GM21576 (cell line): ENCODE results near the gene TCF12.

Experiments used
- ATAC-seq: cut with Tn5 transposase; IDR thresholded peaks from one replicate; pipeline ENCODE4 v1.9.1; 2021; ENCODE audit warnings: mild to moderate bottlenecking, moderate library complexity; ENCODE audit not compliant: unreplicated experiment

TCF12 gene

DNA sequence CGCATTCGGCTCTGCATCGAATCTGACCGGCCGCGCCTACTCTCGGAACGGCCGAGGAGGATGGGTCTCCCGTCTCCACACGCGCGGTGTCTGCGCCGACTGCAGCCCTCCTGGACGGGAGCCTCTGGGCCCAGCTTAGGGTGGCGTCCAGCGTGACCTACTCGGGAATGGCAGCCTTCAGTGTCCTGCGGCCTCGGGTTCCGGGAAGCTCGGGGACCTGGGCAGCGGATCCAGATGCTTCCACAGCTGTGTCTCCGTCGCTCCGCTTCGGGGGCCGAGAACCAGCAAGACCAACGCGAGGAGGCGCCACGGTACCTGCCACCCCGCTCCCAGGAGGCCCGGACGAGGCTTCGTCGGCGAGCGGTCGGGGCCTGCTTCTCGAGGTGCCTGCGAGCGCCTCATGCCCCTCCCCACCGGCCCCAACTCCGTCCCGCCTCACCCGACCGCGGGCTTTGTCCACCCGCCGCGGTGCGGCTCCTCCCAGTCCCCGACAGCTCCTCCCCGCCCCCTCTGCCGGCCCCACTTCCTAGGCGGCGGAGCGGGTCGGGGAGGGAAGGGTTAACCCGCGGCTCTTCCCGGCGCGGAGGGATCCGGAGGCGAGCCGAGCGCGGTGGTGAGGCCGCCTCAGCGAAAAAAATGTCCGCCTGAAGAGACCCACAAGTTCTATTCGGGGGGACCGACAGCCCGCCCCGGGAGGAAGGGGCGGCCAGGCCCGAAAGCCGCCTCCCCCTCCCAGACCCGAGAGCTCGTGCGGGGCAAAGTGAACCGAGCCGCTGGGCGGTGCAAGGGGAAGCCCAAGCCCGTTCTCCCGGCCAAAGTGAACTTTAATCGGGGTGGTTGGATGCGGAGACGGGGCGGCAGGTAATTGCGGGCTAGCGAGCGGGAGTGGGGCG lies at the start of gene TCF12:
Gene TCF12, plus strand, starts transcription at position 599 of the 893 bp plus-strand sequence. CDS start 1,270 bp downstream, outside the sequence.
- ATAC-seq: peak; percentile 63

DNA sequence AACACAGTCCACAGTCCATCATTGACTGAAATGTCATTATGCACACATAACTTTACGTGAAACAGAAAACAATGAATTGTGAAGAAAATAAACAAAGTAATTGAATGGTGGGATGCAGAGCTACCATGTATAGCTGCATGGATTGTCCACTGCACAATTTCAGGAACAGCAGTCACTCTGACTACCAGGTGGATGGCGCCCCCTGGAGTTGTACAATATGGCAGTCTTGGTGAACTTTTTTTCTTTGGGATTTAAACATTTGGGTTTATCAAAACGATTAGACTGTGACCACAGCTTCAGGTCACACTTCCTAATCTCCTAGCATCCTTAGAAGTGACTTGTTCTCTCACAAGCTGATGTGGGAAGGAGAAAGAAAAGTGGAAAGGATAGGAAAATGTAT lies 48.9 kb upstream of the TCF12 start:
- no peak for ATAC-seq

DNA sequence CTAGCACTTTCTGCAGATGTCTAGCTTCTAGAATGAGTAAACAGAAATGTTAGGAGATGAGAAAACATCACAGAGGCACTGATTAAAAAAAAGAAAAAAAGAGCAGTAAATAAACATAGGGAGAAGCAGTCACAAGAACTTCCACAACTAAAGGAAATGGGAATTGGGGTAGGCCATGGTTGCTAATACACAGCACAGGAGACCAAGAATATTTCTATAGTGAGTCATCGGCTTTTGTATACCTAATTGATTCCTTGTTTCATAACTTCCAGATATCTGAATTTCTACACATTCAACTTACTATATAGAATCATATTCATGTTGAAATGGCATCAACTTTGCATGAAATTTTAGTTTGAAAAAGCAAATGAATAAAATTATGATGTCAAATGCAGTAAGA lies 47.3 kb upstream of the TCF12 start:
- no peak for ATAC-seq

- no peak for ATAC-seq
Measured at GRCh38 chr15:56871867-56872266, 46.6 kb upstream of the TCF12 start.

- ATAC-seq: no peak
Measured at GRCh38 chr15:56877255-56877970, 41.0 kb upstream of the TCF12 start.

DNA sequence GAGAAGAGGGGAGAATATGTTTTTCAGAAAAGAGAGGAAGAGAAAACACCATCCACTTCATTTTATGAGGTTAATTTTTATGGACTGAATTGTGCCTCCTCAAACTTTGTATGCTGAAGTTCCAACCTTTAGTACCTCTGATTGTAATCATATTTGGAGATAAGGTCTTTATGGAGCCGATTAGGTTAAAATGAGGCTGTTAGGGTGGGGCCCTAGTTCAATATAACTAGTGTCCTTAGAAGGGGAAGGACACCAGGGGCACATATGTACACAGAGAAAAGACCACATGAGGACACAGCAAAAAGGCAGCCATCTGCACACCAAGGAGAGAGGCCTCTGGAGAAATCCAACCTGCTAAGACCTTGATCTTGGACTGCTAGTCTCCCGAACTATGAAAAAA lies 38.9 kb upstream of the TCF12 start:
- no peak for ATAC-seq

- no peak for ATAC-seq
Measured at GRCh38 chr15:56883088-56883487, 35.4 kb upstream of the TCF12 start.

DNA sequence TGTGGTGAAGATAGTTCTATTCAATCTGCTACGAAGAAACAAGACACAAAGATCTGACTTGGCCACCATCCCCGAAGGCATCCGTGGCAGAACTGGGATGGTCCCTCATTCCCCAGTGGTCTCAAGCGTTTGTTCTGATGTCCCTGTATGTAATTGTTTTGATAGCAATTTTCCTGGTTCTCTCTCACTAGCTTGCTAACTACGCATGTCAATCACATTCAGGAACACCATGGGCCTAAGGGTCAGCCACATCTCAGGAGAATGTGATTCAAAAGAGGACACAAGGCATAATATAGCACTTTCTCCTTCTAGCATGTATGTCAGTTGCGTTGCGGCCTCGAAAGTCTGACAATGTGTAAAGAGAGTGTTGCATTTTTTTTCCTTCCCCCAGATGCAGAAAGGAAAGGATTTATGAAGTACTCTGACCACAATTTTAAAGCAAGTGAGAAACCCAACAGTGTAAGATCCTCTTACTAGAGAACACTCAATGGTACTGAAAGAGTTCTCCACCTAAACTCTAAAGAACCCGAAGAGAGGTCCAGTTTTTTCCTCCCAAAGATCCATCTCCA lies 32.0 kb upstream of the TCF12 start:
- no peak for ATAC-seq

DNA sequence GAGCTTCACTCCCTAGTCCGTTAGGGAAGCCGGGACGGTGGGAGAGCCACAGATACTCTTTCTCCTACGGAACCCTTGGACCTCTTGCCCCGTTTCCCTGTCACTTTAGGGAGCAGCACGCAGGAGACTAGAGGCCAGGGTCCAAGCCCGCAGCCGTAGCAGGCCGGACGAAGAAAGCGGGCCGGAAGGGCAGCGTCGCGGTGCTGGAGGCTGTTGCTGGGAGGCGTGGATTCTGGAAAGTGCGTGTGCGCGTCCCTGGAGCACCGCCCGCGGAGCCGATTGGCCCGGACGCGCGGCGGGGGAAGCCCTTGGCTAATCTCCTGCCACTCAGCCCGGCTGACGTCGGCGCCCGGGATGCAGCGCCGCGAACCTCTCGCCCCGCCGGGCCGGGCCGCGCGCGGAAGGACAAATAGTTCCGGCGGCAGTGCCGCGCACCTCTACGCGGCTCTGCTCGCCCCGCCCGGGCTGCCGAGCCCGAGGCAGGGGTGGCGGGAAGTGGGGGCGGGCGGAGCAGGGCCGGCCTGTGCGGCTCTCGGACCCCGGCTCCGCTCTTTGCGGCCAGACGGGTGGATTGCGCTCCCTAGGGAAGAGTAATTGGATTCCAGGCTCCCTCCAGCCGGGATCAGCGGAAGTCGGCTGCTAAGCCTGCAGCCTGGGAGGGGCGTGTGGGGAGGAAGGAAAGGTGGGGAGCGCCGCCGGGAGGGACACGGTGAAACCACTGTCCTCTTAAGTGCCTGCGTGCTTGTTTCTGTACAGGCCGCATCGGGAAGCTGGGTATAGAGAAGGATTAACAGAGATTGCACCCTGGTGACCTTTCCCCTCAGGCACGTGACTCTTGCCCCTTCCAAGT lies 31.3 kb upstream of the TCF12 start:
- ATAC-seq: peak; percentile 86

DNA sequence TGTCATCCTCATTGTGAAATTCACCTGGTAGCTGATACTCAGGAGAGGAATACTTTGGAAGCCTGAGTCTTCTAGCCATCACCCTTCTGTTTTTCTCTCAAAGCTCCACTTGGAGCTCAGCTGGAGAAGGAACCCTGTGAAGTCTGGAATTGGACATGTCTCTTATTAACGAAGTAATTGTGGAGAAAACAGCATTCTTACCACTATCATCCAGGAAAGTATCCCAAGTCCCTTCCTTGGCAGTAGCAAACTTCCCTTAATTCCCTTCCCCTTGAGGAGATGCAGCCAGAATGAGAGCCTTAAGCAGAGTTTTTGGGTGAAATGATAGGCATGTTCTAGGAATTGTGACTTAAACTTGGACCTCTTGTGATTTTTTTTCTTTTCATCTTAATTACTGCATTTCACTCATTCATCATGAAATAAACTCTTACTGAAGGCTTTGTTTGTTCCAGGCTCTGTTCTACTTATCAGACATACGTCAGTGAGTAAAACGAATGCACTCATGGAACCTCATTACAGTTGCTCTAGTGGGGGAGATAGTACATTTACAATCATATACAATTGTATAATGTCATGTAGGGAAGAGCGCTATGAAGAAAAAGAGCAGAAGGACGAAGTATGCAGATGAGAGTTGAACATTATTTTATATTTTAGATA lies 30.5 kb upstream of the TCF12 start:
- ATAC-seq: no peak

DNA sequence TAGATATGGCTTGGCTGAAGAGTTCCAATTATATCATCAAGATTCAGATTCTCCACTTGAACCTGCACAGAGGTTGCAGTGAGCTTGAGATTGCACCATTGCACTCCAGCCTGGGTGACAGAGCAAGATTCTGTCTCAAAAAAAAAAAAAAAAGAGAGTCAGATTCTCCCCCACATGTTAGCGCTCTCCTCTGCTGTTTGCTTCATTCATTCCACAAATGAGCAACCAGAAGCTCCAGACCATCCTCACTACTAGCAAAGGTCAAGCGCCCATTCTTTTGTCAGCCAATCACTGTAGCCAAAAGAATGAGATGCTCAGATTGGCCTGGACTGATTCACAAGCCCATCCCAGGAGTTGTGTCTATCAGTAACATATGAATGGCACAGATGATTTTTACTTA lies 28.4 kb upstream of the TCF12 start:
- no peak for ATAC-seq

GRCh38 chr15:56891852-56892440 lies 26.5 kb upstream of the TCF12 start:
- no peak for ATAC-seq

DNA sequence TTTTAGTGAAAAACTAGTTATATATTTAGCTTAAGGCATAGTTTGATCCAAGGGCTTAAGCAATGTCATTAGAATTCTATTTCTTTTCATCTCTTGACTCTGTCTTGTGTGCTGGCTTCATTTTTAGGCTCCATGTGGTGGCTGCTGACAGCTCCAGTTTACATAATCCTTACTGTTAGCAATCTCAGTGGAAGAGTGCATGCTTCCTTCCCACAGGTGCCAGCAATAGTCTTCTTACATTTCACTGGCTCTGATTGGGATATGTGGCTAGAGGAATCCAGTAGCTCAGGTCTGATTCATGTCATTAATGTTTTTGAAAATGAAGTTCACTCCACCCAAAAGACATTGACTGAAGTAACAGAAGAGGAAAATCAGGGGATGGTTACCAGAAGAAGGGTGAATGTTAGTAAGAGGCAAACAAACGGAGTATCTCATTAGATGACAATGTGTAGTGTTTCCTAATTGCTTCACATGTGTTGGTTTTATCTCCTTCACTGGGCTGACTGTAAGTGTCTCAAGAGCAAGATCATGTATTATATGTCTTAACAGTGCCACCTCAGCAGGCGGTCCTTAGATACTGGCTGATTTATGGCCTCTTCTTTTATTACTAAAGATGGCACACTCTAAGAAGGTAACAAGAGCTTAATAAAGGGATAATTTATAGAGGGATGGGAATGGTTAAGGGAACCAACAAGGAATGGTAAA lies 25.6 kb upstream of the TCF12 start:
- no peak for ATAC-seq

DNA sequence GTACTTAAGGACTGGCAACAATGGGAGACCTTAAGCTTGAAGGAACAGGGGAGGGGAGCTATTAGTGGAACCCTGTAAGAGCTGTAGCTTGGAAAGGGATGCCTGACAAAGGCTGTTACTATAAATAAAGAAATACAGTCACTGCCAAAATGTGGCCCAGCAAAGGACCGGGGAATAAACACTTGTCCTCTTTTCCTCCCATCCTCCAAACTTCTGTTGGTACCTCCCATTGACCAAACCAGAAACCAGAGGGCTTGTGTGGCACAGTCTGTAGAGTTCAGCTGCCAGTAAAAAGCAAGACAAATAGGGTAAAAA lies 25.1 kb upstream of the TCF12 start:
- ATAC-seq: no peak

- no peak for ATAC-seq
Measured at GRCh38 chr15:56894601-56895000, 23.8 kb upstream of the TCF12 start.

- no peak for ATAC-seq
Measured at GRCh38 chr15:56901931-56902330, 16.5 kb upstream of the TCF12 start.

GRCh38 chr15:56906766-56907165 lies 11.7 kb upstream of the TCF12 start:
- ATAC-seq: no peak

GRCh38 chr15:56910801-56911200 lies 7.6 kb upstream of the TCF12 start:
- ATAC-seq: no peak

DNA sequence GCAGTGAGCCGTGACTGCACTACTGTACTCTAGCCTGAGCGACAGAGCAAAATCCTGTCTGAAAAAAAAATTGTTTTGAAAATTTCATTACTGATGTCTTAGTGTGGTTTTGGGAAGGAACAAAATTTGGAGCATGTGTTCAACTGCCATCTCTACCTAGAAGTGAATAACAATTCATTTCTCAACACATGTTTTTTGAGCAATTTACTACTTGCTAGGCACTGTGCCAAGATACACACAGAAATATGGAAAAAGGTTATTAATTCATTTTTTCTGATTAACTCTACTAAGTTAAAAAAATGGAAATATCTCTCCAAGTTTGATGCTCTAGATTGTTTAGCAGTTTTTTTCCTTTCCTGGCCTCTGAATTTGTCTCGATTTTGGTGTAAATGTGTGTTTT lies 5.2 kb upstream of the TCF12 start:
- no peak for ATAC-seq

GRCh38 chr15:56913670-56914069 lies 4.8 kb upstream of the TCF12 start:
- ATAC-seq: no peak
